Skin epidermis (tissue), 12 donors: Measurements from ENCODE around the gene PTMS.

Experiments
- H3K27ac ChIP-seq, 21 experiments: fragments of 200-600 bp; sonication (generic) in 11 of 21; one replicate each; pipeline ENCODE4 v1.5.0; 2020; ENCODE audit warnings: mild to moderate bottlenecking in 3 of 21, inconsistent platforms in 2 of 21, moderate library complexity in 2 of 21
- H3K4me3 ChIP-seq, 7 experiments: fragments of 200-600 bp; sonication (generic) in 2 of 7; one replicate each; pipeline ENCODE4 v1.5.0; 2020; ENCODE audit warnings: inconsistent platforms in 2 of 7, mild to moderate bottlenecking in 2 of 7, moderate library complexity in 1 of 7

The PTMS gene

DNA sequence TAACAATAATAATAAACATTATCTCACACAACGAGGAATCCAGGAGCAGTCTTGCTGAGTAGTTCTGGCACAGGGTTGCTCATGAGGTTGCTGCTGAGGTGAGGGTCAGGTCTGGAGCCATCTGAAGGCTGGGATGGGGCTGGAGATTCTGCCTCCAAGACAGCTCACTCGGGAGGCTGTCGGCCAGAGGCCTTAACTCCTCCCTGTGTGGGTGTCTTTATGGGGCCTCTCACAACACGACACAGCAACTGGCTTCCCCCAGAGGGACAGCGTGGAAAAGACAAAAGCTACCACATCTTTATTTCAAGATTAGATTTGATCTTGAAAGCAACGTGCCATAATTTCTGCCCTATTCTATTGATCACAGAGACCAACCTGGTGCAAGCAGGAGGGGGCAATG lies 16.0 kb downstream of the PTMS start:
- peak overlapping the region in 1 of 21 experiments; percentile 26 for H3K27ac ChIP-seq

DNA sequence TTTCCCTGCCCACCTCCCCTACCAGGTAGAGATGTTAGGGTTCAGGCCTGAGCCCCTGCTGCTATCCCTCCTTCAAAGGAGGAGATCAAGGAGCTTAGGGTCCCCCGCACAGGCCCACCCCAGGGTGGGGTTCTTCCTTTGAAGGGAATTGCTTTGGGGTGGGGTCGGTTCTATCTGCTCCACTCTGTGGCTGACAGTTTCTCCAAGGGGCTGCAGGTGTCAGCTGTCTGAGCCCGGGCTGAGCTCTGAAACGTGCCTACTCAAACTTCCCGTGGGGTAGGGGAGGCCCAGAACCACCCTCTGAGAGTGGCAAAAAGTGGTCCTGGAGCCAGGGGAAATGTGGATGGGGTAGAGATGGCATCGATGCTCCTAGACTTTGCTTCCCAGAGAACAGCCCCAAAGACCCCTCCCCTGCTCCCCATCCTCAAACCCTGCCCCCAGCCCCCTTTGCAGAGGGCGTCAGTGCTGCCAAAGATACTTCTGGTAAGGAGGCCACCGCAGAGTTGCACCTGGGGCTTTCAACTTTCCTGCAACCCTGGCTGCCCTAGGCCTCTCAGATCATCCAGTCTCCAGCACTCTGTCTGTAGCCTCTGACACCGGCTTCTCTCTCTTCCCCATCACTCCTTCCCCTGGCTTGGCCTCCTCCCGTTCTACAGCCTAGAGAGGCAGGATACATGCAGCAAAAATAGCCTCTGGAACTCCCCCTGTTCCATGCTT lies 16.8 kb downstream of the PTMS start:
- H3K4me3 ChIP-seq = no peak overlapping the region
- peak overlapping the region in 1 of 21 experiments; percentile 26 for H3K27ac ChIP-seq

More for the DNA sequence above, 16.0 kb downstream of the PTMS start:
- no peak overlapping the region for H3K4me3 ChIP-seq

DNA sequence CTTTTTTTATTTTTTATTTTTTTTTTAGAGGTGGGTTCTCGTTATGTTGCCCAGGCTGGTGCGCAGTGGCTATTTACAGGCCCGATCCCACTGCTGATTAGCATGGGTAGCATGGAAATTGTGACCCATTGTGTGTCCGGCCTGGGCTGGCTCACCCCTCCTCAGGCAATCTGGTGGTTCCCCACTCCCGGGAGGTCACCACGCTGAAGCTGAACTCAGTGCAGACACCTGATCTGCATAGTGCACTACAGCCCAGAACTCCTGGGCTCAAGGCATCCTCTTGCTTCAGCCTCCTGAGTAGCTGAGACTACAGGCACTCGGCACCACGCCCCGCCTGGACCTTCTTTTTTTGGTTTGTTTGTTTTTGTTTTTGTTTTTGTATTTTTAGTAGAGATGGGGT lies 17.7 kb downstream of the PTMS start:
- H3K27ac ChIP-seq = peak overlapping the region in 1 of 21 experiments; percentile 14

DNA sequence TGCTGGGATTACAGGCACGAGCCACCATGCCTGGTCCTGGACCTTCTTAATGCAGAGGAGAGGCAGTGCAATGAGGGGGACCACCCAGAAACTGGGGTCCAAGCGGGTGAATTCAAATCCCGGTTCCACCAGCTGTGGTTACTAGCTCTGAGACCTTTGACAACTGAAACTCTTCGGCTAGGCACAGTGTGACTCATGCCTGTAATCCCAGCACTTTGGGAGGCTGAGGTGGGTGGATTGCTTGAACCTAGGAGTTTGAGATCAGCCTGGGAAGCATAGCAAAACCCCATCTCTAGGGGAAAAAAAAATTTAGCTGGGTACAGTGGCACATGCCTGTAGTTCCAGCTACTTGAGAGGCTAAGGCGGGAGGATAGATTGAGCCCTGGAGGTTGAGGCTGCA lies 18.1 kb downstream of the PTMS start:
- H3K4me3 ChIP-seq = no peak overlapping the region

More for the DNA sequence above, 17.7 kb downstream of the PTMS start:
- no peak overlapping the region for H3K4me3 ChIP-seq

DNA sequence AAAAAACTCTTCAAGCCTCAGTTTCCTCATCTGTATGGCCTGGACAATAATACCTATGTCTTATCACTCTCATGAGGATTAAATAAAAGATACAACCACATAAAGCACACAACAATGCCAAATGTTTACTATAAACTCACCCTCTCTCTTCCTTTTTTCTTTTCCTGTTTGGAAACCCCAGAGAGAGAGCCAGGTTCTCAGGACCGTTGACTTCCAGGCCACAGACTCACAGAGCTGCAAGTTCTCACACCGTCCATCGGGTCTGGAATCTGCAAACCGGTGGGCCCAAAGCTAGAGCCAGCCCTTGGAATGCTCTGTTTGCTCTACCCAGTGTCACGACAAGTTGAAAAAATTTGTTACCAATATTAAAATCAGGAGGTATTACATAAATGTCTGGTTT lies 18.6 kb downstream of the PTMS start:
- H3K27ac ChIP-seq = peak overlapping the region in 2 of 21 experiments; percentile 30 to 51

More for the DNA sequence above, 18.1 kb downstream of the PTMS start:
- H3K27ac ChIP-seq = peak overlapping the region in 2 of 21 experiments; percentile 14 to 30

DNA sequence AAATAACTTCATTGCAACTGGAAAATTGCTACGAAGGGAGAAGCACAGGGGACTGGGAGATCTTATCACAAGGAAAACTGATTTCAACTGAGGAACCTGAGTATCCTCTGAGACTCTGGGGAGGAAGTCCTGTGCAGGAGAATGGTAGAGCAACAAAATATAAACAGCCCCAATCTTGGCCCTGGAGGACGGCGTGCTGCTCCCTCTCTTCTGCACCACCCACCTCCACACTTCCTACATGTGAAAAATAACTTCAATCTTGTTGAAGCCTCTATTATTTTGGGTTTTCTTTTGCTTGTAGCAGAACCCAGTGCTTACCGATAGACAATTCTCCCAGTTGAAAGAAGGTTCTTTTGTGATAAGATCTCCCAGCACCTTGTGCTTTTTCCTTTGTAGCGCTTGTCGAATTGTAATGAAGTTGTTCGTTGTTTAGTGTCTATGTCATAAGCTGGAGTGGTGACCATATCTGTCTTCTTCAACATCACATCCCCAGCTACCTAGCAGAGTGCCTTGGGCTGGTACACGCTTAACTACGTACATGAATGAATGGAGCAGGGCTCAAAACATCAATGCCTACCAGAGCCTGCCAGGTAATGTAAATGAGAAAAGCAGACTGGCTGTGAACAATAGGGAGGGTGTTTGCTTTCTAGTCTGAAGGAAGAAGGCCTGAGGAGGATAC lies 20.4 kb downstream of the PTMS start:
- Histone ChIP-seq H3K4me3 (no peak overlapping the region), H3K27ac (peak overlapping the region in 5 of 21 experiments; percentile 7 to 72 (median 58))

More for the DNA sequence above, 18.6 kb downstream of the PTMS start:
- no peak overlapping the region for H3K4me3 ChIP-seq

DNA sequence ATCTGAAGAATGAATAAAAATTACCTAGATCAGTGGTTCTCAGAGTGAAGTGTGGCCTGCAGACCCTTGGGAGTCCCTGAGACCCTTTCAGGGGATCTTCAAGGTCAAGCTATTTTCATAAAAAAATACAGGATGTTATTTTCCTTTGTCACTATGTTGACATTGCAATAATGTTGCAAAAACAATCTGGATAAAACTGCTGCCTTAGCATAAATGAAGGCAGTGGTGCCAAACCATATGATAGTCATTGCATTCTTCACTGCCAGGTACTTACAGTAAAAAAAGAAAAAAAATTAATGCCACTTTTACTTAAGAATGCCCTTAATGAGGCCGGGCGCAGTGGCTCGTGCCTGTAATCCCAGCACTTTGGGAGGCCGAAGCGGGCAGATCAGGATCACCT lies 21.1 kb downstream of the PTMS start:
- no peak overlapping the region for H3K4me3 ChIP-seq
- H3K27ac ChIP-seq = peak overlapping the region in 4 of 21 experiments; percentile 53 to 72 (median 58)

DNA sequence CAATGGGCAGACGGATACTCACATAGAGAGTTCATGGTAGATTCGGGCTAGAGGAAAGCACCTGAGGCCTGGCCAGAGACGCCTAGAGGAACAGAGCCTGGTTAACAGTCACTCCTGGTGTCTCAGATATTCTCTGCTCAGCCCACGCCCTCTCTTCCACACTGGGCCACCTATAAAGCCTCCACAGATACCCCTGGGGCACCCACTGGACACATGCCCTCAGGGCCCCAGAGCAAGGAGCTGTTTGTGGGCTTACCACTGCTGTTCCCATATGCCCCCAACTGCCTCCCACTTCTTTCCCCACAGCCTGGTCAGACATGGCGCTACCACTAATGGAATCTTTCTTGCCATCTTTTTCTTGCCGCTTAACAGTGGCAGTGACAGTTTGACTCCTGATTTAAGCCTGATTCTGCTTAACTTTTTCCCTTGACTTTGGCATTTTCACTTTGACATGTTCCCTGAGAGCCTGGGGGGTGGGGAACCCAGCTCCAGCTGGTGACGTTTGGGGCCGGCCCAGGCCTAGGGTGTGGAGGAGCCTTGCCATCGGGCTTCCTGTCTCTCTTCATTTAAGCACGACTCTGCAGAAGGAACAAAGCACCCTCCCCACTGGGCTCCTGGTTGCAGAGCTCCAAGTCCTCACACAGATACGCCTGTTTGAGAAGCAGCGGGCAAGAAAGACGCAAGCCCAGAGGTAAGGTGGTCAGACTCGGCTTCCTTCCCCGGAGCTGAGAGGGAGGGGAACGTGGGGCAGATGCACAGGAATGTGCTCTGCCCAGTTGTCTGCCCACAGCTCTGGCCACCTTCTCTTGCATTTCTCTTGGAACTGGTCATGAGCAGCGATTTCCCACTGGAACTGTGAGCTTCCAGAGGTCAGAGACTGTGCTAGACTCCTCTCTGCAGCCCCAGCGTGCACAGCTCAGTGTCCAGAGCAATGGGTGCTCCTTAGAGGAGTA lies 23.1 kb downstream of the PTMS start, which contains the start of gene CD4:
TSS of gene CD4 (plus strand) at position 557 of the 953 bp plus-strand sequence. CDS start 10,611 bp downstream, outside the sequence.
- Histone ChIP-seq H3K27ac (peak within 1 kb of the TSS in 20 of 21 experiments; percentile 18 to 93 (median 72)), H3K4me3 (peak within 1 kb of the TSS; percentile 28 to 48 (median 36))

DNA sequence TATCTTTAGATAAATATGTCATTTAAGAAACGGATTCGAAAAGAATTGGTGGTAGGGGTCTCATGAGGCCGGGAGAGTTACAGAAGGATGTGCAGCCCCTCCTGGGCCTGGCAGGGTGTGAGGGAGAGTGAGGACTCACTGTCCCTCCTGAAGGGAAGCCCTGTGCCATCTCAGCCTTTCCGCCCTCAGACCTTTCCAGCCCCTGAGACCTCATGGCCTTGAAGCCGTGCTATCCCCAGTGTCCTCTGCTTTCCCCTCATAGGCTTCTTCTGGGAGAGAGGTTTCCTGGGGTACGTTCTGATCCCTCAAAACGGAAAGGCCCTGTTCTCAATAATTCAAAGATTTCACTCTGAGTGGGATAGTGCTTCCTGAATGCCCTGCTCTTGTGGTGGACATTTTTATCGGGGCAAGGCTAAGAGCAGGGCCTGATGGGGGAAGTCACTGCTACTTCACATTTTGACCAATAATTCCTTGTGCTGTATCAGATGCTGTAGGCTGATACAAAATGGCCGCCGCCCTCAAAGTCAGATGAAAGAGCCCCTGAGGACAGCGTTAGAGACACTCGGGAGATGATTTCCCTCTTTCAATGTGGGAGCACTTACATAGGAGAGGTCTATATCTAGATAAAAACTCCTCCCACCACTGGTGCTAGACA lies 24.5 kb downstream of the PTMS start:
- H3K4me3 ChIP-seq = peak overlapping the region; percentile 19 to 48 (median 34)
- H3K27ac ChIP-seq = peak overlapping the region in 16 of 21 experiments; percentile 3 to 93 (median 74)

DNA sequence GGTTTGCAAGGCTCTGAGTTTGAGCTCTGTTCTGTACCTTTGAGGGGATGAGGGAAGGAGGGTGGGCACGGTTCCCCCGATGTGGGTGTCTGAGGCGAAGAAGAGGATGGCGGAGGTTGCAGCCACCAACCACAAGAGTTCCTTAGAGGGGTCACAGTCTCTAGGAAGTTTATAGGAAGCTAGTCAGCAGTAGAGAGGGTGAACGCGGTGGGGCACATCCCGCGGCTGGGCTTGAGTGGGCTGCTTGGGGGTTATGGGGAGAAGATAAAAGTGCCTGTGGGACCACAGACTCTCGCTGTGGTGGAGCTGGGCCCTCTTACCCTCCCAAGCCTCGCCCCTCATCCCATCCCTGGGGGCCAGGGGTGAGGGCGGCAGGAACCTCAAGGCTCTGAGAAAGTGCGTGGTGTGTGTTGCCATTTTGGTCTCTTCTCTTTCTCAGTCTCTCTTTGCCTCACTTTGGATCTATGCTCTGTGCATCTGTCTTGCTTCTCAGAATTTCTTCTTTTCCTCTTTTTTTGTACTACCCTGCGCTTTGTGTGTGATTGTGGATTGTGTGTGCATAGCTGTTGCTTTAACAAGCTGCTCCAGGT lies 25.9 kb downstream of the PTMS start:
- H3K4me3 ChIP-seq = peak overlapping the region; percentile 1 to 48 (median 34)
- peak overlapping the region in 20 of 21 experiments; percentile 7 to 93 (median 56) for H3K27ac ChIP-seq

DNA sequence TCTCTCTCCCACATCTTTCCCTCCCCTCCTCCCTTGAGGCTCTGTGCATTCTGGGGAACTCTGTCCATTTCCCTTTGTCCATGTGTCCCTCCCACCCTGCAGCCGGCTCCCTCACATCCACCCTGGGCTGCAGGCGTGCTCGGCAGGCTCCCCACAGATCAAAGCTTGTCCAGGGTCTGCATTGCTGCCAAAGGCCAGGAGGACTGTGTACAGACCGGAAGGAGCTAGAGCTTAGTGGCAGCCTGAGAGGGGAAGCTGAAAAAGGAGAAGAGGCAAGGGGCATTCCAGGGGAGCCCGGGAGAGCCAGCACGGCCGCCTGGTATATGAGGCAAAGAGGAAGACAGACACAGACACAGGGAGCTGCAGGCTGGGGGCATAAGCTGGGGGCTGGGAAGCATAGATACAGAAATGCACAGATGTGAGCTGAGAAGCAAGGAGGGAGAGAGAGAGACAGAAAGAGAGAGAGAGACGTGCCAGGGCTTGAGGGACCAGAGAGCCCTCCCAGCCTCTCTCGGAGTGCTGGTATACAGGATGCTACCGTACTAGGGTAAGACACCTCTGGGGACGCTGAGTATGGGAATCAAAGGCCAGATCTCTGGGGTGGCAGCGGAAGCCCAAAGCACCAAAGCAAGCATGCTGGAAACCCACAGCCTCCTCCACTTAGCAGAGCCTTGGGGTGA lies 26.5 kb downstream of the PTMS start:
- Histone ChIP-seq H3K27ac (peak overlapping the region in 20 of 21 experiments; percentile 7 to 93 (median 56)), H3K4me3 (peak overlapping the region; percentile 1 to 48 (median 34))

DNA sequence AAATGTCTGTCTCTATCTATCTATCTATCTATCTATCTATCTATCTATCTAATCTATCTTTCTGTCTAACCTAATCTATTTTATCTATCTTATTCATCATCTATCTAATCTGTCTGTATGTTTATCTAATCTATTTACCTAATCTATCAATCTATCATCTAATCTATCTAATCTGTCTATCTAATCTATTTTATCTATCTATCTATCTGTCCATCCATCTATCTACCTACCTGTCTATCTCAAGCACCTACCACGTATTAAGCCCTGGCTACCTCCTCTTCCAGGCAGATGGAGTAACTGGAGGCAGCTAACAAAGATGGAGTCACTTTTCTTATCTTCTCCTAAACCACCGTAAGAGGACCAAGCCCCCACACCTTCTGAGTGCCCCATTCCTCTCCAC lies 28.9 kb downstream of the PTMS start:
- Histone ChIP-seq H3K4me3 (no peak overlapping the region), H3K27ac (no peak overlapping the region)

DNA sequence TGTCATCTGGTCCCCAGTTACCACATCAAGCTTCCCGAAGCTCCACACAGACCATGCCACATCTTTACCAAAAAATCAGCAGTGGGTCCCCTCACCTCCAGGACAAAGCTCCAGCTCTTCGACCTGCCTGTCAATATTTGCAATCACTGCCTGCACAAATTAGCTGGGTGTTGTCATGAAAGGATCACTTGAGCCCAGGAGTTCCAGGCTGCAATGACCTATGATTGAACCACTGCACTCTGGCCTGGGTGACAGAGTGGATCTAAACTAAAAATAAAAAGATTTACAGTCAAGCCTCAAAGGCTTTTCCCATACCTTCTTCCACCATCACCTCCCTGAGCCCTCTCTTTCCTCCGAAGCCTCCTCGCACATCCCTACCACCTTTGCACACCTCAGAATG lies 30.4 kb downstream of the PTMS start:
- H3K27ac ChIP-seq = no peak overlapping the region

DNA sequence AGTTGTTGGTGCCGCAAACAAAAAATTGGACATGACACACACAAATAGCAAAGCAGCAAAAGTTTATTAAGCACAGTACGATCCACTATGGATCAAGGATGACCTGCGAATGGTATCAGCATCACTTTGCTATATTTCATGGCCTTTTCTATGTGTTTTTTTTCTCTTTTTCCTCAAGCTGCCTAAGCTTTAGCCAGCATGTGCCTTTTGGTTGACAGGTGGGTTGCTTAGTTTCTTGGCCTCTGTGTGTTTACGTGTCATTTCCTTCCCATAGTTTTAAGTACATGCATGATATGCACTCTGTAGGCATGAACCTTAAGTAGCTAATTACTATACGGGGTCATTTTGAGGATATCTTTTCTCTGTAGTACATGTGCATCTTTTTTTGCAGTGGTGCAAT lies 33.0 kb downstream of the PTMS start:
- no peak overlapping the region for H3K4me3 ChIP-seq
- no peak overlapping the region for H3K27ac ChIP-seq

More for the DNA sequence above, 30.4 kb downstream of the PTMS start:
- no peak overlapping the region for H3K4me3 ChIP-seq

DNA sequence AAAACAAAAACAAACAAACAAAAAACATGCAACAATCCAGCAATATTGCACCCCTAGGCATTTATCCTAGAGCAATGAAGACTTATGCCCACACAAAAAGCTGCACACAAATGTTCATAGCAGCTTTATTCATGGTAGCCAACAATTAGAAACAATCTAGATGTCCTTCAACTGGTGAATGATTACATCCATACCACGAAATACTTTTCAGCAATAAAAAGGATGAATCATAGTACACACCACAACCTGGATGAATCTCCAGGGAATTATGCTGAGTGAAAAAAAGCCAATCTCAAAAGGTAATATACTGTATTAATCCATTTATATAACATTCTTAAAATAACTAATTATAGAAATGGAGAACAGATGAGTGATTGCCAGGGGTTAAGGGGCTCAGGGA lies 41.0 kb downstream of the PTMS start:
- Histone ChIP-seq H3K4me3 (no peak overlapping the region), H3K27ac (no peak overlapping the region)

DNA sequence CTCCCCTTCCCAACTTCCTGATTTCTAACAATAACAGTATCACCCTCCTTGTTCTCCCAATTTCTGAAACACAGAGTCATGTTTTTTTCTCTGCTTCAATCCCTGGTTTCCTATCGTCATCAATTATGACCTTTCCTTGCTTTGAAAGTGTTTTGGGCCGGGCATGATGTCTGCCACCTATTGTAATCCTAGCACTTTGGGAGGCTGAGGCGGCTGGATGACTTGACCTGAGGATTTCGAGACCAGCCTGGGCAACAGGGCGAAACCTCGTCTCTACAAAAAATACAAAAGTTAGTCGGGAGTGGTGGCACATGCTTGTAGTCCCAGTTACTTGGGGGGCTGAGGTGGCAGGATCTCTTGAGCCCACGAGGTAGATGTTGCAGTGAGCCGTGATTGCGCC lies 42.9 kb downstream of the PTMS start:
- Histone ChIP-seq H3K27ac (no peak overlapping the region), H3K4me3 (no peak overlapping the region)

DNA sequence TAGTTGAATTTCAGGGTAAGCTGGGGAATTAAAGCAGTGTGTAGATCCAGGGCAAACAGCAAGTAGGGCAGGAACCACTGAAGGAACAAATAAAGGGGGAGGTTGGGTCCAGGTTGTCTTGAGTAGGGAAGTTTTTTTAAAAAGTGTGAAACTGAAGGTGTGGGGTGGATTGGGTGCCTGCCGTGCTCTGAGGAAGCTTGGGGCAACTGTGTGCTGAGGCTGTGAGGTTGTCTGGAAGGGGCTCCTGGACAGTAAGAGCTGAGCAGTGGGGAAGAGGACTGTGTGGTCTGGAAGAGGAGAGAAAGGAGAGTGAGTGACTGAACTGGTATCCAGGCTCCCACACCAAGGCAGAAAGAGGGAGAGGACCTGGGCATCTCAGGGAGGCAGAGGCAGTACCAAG lies 44.6 kb downstream of the PTMS start:
- no peak overlapping the region for H3K27ac ChIP-seq
- H3K4me3 ChIP-seq = no peak overlapping the region

DNA sequence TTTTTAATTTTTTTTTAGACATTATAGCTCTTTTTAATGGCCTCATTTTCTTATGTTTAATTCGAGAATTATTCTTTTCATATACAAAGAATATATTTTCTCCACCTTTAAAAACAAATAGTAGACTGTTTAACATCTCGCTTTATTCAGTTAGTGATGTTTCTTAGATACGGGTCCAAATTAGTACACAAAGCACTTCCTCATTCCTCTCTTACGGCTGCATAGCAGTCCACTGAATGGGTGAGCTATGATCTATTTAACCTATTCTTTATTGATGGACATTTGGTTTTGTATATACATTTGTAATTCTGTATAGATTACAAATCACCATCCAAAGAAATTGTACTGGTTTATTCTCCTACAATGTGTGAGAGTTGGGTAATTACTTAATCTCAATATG lies 47.2 kb downstream of the PTMS start:
- no peak overlapping the region for H3K4me3 ChIP-seq
- H3K27ac ChIP-seq = no peak overlapping the region
